ENCODE results near the gene C20orf144.

C20orf144 gene

DNA sequence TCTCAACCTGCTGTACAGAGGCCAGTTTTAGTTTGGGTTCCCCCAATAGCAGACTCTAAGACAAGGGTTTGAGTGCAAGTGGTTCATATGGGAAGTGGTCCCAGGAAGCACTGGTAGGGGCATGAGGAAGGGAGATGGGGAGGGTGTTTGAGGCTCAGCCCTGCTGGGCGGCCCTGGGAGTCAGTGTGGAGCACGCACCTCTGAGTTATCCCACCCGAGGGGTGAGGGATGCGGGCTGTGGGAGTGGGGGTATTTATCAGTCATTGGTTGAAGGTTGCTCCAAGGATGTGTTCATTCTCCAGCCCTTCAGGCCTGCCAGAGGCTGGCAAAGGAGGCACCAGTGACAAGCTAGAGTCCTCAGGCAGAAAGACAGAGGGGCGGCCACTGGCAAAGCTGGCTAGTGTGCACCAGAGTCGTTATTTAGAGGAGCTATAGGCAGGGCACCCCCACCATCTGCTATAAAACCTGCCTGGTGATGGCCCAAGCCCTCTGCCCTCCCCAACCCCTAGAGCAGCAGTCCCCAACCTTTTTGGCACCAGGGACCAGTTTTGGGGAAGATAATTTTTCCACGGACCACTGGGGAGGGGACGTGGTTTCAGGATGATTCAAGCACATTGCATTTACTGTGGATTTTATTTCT is 41.5 kb downstream of the C20orf144 start:
- intact Hi-C loops (cut with DNase I; ENCODE audit: low total_unique reads), result no loop called here
- Histone ChIP-seq H3K27ac (no peak overlapping the region), H3K9me3 (no peaks in the 10 kb centered on the region), H3K4me1 (no peaks in the 10 kb centered on the region), H3K36me3 (peaks cover 7 to 23% (median 20%) of the 10 kb centered on the region in 3 donors), H3K4me3 (no peak overlapping the region), H3K27me3 (no peaks in the 10 kb centered on the region)
- TF ChIP-seq, protein P1, sequence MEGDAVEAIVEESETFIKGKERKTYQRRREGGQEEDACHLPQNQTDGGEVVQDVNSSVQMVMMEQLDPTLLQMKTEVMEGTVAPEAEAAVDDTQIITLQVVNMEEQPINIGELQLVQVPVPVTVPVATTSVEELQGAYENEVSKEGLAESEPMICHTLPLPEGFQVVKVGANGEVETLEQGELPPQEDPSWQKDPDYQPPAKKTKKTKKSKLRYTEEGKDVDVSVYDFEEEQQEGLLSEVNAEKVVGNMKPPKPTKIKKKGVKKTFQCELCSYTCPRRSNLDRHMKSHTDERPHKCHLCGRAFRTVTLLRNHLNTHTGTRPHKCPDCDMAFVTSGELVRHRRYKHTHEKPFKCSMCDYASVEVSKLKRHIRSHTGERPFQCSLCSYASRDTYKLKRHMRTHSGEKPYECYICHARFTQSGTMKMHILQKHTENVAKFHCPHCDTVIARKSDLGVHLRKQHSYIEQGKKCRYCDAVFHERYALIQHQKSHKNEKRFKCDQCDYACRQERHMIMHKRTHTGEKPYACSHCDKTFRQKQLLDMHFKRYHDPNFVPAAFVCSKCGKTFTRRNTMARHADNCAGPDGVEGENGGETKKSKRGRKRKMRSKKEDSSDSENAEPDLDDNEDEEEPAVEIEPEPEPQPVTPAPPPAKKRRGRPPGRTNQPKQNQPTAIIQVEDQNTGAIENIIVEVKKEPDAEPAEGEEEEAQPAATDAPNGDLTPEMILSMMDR (IDR thresholded peaks at IDR 0.05), result no peak
- DNase-seq, result no peak

DNA sequence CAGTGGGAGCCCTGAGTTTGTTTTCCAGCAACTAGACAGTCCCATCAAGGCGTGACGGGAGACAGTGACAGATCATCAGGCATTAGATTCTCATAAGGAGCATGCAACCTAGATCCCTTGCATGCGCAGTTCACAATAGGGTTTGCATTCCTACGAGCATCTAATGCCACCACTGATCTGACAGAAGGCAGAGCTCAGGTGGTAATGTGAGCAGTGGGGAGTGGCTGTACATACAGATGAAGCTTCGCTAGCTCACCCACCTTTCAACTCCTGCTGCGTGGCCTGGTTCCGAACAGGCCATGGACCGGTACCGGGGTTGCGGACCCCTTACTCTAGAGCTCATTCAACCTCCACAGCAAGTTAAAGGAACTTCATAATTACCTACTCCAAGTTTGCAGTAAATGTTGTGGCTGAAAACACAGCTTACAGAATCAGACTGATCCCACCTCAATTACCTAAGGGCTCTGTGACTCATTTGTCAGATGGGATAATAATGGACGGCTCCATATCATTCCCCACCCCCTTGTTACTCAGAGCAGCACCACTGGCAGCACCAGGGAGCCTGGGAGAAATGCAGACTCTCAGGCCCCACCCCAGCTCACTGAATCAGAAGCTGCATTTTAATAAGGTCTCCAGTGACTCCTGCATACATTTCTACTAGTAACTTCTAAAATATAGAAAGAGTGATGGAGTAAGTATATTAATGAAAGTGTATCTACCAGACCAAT is 42.2 kb downstream of the C20orf144 start:
- H3K4me1 ChIP-seq, result no peaks in the 10 kb centered on the region
- DNase-seq, result no peak
- H3K27me3 ChIP-seq, result no peaks in the 10 kb centered on the region
- H3K27ac ChIP-seq, result no peak overlapping the region
- intact Hi-C loops (cut with DNase I; ENCODE audit: low total_unique reads), result no loop called here
- peaks cover 7 to 23% (median 20%) of the 10 kb centered on the region in 3 donors for H3K36me3 ChIP-seq
- TF ChIP-seq, protein P1 (IDR thresholded peaks at IDR 0.05), result no peak
- no peaks in the 10 kb centered on the region for H3K9me3 ChIP-seq
- H3K4me3 ChIP-seq, result no peak overlapping the region

- H3K36me3 ChIP-seq, result peaks cover 25 to 46% (median 27%) of the 10 kb centered on the region in 3 donors
- intact Hi-C loops (cut with DNase I; ENCODE audit: low total_unique reads), result no loop called here
- H3K27me3 ChIP-seq, result no peaks in the 10 kb centered on the region
- H3K27ac ChIP-seq, result no peak overlapping the region
- TF ChIP-seq, protein P1 (IDR thresholded peaks at IDR 0.05), result no peak
- DNase-seq, result no peak
- no peak overlapping the region for H3K4me3 ChIP-seq
- no peaks in the 10 kb centered on the region for H3K4me1 ChIP-seq
- H3K9me3 ChIP-seq, result no peaks in the 10 kb centered on the region
Observed at GRCh38 chr20:33707668-33708067, 45.5 kb downstream of the C20orf144 start.

GRCh38 chr20:33709398-33709797 is 47.3 kb downstream of the C20orf144 start:
- Histone ChIP-seq H3K36me3 (peaks cover 32 to 59% (median 43%) of the 10 kb centered on the region in 3 donors), H3K27ac (no peak overlapping the region), H3K4me3 (no peak overlapping the region), H3K4me1 (no peaks in the 10 kb centered on the region), H3K27me3 (no peaks in the 10 kb centered on the region), H3K9me3 (no peaks in the 10 kb centered on the region)
- TF ChIP-seq, protein P1 (IDR thresholded peaks at IDR 0.05), result no peak
- intact Hi-C loops (cut with DNase I; ENCODE audit: low total_unique reads), result no loop called here
- DNase-seq, result no peak

- Histone ChIP-seq H3K36me3 (peaks cover 34 to 64% (median 43%) of the 10 kb centered on the region in 3 donors), H3K9me3 (no peaks in the 10 kb centered on the region), H3K27me3 (no peaks in the 10 kb centered on the region), H3K4me3 (no peak overlapping the region), H3K27ac (no peak overlapping the region), H3K4me1 (no peaks in the 10 kb centered on the region)
- TF ChIP-seq, protein P1 (IDR thresholded peaks at IDR 0.05), result no peak
- intact Hi-C loops (cut with DNase I; ENCODE audit: low total_unique reads), result no loop called here
- DNase-seq, result no peak
Observed at GRCh38 chr20:33709905-33710541, 47.9 kb downstream of the C20orf144 start.
